GM12872 (cell line): ENCODE results near the gene PTPRB.

Experiments
- CTCF ChIP-seq: IDR thresholded peaks from 3 replicates; pipeline ENCODE4 v1.5.1; 2011; ENCODE audit warnings: low read depth, mild to moderate bottlenecking, low read length, moderate library complexity; ENCODE audit not compliant: insufficient read depth

The PTPRB gene

GRCh38 chr12:70540996-70541395 lies 96.2 kb downstream of the PTPRB start:
- no peak for TF ChIP-seq CTCF

GRCh38 chr12:70536650-70537049 lies 100.6 kb downstream of the PTPRB start:
- no peak for TF ChIP-seq CTCF

GRCh38 chr12:70535896-70536374 lies 101.3 kb downstream of the PTPRB start:
- TF ChIP-seq CTCF = no peak

GRCh38 chr12:70534466-70534865 lies 102.8 kb downstream of the PTPRB start:
- no peak for TF ChIP-seq CTCF

- TF ChIP-seq CTCF = no peak
Measured at GRCh38 chr12:70529647-70530046, 107.6 kb downstream of the PTPRB start.

GRCh38 chr12:70520847-70521246 lies 116.4 kb downstream of the PTPRB start:
- no peak for TF ChIP-seq CTCF

- no peak for TF ChIP-seq CTCF
Measured at GRCh38 chr12:70513426-70513825, 123.8 kb downstream of the PTPRB start.

GRCh38 chr12:70508178-70508577 lies 129.1 kb downstream of the PTPRB start:
- no peak for TF ChIP-seq CTCF
